ENCODE results near the gene PNPLA2.
A peak's percentile ranks its signal among the peaks of the same experiment; 100 is the strongest.

Gene PNPLA2

DNA sequence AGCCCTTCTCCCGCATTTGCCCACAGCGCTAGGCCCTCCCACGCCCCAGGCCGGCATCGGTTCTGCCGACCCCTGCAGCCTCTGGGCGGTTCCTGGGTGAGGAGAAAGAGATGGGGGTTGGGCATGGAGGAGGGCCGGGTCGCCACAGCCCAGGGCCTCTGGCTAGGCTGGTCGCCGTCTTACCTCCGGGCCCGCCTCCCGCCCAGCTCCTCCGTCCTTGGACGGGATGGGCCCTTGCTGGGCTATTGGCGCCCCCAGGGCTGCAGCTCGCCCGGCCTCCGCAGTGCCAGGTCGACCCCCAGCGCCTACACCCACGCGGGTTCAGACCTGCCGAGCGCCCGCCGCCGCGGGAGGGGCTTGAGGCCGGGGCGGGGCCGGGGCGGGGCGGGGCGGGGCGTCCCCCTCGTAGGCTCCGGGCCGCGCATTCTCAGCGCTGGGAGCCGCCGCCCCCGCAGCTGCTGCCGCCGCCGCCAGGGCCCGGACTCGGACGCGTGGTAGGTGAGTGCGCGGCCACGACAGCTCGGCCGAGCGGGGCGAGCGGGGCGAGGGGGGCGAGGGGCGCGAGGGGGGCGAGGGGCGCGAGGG is 13.9 kb downstream of the PNPLA2 start, which contains the start of gene CD151:
Gene CD151 (plus strand): TSS at position 424 of the 585 bp plus-strand sequence. CDS start 3,118 bp downstream, outside the sequence.
- peak; percentile 90 for DNase-seq

DNA sequence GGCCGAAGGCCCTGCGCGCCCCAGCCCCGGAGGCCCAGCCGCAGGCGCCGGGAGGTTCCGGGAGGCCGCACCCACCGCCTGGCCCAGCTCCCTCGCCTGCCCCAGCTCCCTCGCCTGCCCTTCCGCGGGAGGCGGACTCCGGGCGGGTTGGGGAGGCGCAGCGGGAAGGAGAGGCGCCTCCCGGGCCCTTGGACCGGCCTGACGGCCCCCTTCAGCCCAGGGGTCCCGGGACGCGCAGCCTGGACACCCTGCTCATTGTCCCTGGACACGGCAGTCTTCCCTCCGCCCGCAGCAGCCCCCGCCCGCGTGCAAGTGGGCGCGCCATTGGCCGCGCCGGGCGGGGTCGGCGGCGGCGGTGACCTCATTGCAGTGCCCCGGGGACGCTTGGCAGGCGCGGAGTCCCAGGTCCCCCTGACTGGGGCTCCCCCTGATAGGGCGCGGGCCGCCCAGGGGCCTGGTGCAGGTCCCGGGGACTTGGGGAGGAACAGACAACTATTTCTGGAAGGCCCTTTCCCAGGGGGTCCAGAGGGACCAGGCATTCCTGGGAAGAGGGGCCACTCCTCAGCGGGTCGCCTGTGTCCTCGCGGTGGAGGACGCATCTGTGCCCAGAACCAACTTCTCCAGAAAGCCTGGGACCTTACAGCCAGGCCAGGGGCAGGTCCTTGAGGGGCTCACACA is 14.5 kb downstream of the PNPLA2 start:
- peak; percentile 82 for DNase-seq

DNA sequence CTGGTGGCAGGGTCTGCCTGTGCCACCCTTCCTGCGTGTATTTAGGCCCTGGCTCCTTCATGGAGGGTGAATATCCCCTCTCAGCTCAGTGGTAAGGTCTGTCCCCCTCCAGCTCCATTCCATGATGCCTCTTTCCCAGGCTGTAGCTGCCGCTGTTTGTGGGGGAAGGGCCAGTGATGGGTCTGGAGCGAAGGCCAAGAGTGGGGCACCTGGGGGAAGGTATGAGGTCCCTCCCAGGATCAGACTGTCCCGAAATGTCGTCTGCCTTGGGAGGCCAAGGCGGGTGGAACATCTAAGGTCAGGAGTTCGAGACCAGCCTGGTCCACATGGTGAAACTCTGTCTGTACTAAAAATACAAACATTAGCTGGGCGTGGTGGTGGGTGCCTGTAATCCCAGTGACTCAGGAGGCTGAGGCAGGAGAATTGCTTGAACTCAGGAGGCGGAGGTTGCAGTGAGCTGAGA is 15.2 kb downstream of the PNPLA2 start:
- DNase-seq = no peak

DNA sequence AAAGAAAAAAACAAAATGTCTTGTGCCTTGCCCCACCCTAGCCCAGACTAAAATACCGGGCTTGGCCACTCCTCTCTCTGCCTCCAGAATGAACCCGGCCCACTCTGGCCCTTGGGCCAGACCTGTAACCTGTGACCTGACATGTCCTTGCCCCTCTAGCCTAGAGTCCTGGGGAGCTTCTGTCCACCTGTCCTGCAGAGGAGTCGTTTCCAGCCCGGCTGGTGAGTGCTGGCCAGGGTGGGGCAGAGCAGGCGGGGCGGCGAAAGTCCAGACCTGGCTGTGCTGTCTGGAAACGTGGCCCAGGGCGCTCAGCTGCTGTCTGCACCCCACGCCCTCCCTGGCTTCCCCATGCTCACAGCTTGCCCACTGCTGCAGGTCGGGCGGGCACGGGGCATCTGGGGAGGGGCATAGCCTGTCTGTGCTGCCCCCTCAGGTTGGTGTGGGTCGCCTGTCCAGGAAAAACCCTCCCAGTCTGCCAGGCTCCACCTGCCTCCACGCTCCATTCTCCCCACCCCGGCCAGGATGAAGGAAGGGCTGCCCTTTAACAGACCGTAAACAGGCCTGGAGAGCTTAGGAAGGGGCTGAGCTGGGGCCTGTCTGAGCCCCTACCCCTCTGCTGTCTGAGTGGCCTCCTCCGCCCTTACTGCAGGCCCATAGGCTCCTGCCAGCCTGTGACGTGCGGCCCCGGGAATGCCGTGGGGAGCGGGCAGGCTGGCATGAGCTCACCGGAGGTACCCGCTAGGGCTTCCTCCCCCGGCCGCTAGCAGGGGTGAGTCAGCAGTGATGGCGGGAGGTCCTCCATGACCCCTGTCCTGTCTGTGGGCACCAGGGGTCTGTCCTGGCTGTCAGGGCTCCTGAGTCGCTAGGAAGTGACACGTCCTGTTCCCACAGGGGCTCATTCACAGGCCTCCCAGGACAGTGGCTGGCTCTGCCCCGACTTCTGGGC is 15.9 kb downstream of the PNPLA2 start:
- DNase-seq = peak; percentile 75

GRCh38 chr11:836274-836673 is 17.6 kb downstream of the PNPLA2 start:
- no peak for DNase-seq

DNA sequence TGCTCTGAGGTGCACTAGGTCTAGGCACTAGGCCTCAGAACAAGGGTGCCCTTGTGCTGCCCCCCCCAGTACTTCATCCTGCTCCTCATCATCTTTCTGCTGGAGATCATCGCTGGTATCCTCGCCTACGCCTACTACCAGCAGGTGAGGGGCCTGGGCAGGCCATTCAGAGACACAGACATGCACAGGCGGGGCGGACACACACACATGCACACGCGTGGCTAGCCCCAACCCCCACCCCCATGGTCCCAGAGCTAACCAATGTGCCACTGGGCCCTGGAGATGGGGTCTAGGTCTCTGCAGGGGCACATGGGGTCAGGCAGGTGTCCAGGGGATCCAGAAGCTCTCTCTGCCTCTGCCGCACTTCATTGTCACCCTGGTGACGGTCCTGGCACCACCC is 18.0 kb downstream of the PNPLA2 start:
- DNase-seq = no peak

- DNase-seq = no peak
Observed at GRCh38 chr11:837189-837989, 18.7 kb downstream of the PNPLA2 start.

- DNase-seq = no peak
Observed at GRCh38 chr11:837990-838307, 19.2 kb downstream of the PNPLA2 start.

GRCh38 chr11:838441-839279 is 19.9 kb downstream of the PNPLA2 start:
- DNase-seq = no peak

DNA sequence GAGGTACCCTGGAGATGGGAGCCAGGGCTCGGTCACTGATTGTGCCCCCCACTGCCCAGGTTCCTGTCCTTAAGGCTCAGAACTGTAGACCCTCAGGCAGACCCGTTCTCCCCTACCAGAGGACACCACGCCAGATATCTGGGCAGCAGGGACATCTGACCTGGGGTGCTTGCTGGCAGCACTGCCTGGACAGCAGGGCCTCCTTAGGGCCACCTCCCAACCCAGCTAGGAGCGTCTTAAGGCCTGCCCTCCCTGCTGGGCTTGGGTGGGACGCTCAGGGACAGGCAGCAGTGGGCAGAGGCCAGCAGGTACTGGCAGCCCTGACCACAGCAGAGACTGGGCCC is 20.5 kb downstream of the PNPLA2 start:
- no peak for DNase-seq

DNA sequence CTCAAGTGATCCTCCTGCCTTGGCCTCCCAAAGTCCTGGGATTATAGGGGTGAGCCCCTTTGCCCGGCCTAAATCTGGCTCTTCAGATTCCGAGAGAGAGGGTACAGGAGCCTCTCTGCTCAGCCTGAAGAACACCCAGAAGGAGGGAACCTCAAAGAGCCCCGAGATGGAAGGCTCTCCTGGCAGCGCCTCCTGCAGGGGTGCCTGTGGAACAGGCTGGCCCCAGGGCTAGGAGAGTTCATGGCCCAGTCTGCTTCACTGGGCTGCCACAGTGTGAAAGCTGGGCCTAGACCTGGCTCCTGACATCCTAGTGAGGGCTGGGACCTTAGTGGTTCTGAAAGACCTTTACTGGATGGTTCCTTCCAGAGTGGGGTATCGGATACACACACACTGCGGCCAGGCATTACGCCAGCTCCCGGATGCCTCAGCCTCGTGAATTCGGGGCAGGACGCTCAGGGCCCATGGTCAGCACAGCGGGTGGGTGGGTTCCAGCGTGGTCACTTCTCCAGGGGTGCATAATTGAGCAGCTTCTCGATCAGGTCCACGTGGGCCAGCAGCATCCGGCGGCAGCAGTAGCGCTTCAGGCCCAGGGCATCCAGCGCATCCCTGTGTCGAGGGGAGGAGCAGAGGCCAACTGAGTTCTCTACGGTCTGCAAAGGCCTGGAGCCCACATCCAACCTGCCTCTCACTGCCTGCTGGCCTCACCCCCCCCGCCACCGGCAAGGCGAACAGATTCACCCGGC is 21.3 kb downstream of the PNPLA2 start:
- no peak for DNase-seq

GRCh38 chr11:841981-842369 is 23.3 kb downstream of the PNPLA2 start:
- DNase-seq = no peak

DNA sequence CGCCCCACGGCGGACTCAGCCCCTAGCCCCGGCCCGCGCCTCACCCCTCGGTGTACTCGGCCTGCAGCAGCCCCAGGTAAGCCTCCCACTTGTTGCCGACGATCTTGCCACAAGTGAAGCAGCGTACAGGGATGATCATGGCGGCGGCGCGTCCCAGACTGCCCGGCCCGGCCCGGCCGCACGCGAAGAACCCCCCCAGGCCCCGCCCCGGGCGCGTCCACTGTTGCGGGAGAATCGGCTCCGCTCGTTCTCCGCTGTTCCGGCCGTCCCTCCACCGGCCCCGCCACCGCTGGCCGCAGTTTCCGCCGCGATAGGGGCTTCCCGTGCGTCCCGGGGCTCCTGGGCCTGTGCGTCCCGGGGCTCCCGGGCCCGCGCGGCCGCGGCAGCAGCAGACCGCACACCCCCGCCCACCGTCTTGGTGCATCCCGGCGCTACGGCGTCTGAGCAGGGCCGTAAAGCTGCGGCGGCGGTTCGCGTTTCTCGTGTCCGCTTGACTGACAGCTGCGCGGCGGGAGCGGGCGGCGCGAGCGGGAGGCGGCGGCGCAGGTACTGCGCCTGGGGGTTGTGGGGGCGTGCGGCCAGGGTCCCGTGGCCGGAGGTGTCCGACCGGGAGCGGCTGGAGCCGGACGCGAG is 23.8 kb downstream of the PNPLA2 start, which contains the start of the genes POLR2L and TSPAN4:
Gene POLR2L (minus strand): TSS at position 160 of the 633 bp plus-strand sequence. CDS start 21 bp downstream, at position 139.
Gene TSPAN4 (plus strand): TSS at position 483 of the 633 bp plus-strand sequence. CDS start 7,453 bp downstream, outside the sequence.
- peak; percentile 93 for DNase-seq

DNA sequence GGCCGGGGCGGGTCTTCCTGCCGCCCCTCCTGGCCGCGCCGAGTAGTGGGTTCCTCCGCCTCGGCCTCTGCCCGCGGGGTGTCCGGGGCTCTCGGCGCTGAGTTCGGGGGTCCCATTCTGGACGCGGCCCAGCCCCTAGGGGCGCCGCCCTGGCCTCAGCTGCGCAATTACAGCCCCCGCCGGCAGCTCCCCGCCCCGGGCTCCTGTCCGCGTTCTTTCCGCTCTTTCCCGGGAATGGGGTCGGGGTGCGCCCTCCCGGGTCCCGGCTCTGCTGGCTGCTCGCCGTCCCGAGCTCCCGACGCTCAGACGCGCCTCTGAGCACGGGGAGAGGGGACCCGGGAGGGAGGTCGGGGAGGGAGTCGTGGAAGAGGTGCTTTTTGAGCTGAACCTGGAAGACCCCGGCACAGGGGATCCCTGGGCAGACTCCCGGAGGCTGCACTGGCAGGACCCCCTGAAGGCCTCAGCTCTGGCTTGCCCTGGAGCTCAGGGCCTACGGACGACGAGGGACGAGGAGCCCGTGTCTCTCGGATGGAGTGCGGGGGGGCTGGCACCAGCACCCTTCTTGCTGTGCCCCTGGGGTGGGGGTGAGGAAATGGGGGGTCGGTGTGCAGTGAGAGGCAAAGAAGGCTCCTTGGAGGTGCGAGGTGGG is 24.5 kb downstream of the PNPLA2 start:
- DNase-seq = no peak

DNA sequence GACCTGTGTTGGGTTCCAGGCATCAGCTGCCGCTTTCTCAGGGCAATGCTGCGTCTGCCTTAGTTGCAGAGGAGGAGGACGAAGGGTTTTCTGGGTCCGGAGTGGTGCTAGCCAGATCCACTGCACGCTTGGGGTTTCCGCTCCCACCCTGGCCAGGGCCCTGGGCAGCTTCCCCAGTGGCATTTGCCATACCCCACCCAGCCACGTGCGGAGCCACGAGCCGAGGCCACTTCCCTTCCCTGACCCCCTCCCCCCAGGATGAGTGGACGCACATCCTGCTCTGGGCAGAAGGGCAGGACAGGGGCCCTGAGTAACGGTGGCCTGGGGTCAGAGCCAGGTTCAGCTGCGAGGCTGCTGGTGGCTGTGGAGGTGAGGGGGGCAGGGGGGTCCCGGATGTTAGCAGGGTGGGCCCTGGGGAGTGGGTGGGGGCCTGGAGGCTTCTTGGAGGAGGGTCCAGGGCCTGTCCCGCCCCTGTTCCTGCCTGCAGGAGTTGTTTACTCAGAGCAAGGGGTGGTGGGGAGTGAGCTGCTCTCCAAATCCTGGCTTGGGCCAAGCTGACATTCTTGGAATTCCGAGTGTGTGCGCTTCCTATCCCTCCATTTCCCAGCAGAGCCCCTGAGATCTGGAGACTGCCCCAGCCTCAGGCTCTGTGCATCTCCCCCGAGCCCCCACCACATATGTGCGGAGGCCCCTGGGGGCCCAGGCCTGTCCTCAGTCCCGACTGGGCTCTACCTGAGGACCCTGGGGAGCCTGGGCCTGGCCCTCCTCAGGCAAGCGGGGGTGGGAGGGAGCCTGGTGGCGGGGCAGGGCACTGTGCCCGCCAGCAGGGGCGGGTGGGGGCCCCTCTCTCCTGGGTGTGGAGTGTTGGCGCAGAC is 25.3 kb downstream of the PNPLA2 start:
- DNase-seq = peak; percentile 97

- peak; percentile 94 for DNase-seq
Observed at GRCh38 chr11:844693-845644, 26.3 kb downstream of the PNPLA2 start.

- DNase-seq = no peak
Observed at GRCh38 chr11:845872-846495, 27.3 kb downstream of the PNPLA2 start.

Measured in islet precursor cell (in vitro differentiated cells).